ENCODE measurements around the gene PDLIM7. TPM values are rescaled to one million over a fixed set of nuclear protein-coding genes. Genes with fewer than 3 reads are reported as not detected.

Gene PDLIM7
- total and polyA plus RNA-seq, 10 of the 15 experiments (the other 5 are each of a cell fraction or from before 2014, with no cell fraction given), result 0.82 to 36.6 (median 19.3) TPM

- TF ChIP-seq REST (IDR thresholded peaks at IDR 0.05; ENCODE audit: low read depth, low read length), result no peak
- no peak for TF ChIP-seq ZNF592 (IDR thresholded peaks at IDR 0.05)
- no peak for TF ChIP-seq BCL11A (IDR thresholded peaks at IDR 0.05; ENCODE audit: low read depth, low read length)
Measured at GRCh38 chr5:177494346-177495195, 2.8 kb downstream of the PDLIM7 start (continued).

All from GM12878 (cell line).